ENCODE results near the gene C2CD4C. TPM values are rescaled to one million over a fixed set of nuclear protein-coding genes. Genes with fewer than 3 reads are reported as not detected.
A peak's percentile ranks its signal among the peaks of the same experiment; 100 is the strongest.

C2CD4C gene
- total RNA-seq, 4 donors from 2014 or later = 0.21 to 2.7 (median 1.5) TPM

DNA sequence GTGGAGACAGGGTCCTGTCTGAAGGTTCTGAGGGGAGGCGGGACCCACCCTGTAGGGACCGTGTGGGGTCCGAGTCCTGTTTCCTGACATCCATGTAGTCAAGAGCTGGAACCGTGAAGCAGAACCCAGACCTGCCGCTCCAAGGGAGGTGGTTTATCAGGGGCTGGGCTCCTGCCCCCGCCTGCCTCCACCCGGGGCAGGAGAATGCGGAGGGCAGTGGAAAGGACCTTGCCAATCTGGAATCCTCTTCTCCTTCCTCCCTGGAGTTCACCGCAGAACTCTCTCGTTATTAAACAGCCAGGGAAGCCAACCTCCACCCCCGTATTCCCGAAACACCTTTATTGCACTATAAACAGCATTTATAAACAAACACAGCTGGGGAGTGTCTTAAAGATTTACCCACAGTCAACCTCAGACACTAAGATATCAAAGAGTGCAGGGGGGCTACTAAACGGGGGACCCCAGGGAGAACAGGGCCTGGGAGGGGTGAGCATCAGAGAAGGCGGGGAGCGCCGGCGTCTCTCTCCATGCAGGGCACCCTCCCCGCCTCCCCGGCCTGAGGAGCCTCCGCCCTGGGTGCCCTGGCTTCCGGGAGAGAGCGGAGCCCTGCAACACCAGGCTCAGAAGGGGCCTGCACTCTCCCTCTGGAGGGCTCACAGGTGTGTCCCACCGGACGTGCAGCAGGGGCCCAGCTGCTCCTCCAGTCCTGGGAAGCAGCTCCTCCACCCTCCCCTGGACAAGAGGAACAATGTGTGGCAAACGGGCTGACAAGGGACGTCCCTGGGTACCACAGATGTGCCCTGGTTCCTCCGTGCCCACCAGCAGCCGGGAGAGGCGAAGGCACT, 3.6 kb downstream of the C2CD4C start:
- H3K4me1 ChIP-seq = peaks cover 0 to 32% (median 12%) of the 10 kb centered on the region in 4 donors
- DNase-seq (ENCODE audit: low spot score in 2 of 2) = no peak
- TF ChIP-seq EP300 (IDR thresholded peaks at IDR 0.05) (no peak), CTCF (IDR thresholded peaks at IDR 0.05) (no peak), POLR2A (IDR thresholded peaks at IDR 0.05) (no peak)
- 26 to 33% methylated on average over 25 to 29 of the region's 29 CpGs for WGBS, 2 donors
- peaks cover 0 to 81% of the 10 kb centered on the region in 2 donors for H3K27me3 ChIP-seq
- H3K27ac ChIP-seq = no peak overlapping the region
- no peak overlapping the region for H3K4me3 ChIP-seq
- no peaks in the 10 kb centered on the region for H3K36me3 ChIP-seq
- H3K9me3 ChIP-seq = no peaks in the 10 kb centered on the region

DNA sequence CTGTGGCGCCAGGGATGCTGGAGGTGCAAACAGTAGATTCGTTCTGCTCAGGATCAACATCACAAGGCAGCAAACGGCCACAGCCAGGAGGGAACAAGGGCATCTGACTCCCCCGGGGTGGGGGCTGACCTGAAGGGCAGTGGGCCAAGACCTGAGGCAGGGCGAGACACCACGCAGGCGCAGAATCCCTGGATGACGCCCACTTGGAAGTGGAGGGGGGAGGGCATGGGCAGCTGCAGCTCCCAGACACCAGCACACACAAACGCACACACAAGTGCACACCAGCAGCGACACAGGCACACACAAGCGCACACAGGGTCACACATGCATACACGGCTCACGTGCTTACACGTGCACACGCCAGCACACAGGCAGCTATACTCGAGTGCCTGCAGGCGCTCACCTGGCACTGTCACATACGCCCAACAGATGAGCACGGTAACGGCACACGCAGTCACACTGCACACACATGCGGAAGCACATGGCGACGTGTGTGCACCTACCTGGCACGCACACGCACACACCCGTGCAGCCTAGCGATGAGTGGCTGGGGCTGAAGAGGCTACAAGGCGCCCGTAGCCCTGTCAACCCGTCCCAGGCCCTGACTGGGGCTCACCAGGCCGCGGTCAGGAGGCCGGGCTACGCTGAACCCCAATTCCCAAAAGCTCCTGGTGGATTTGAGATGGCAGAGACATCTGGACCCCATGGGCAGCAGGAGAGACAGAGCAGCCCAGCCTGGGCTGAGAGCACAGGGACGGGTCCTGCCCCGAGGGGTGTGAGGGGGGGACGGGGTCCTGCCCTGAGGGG, 5.5 kb downstream of the C2CD4C start:
- H3K27me3 ChIP-seq = peaks cover 0 to 63% of the 10 kb centered on the region in 2 donors
- TF ChIP-seq POLR2A (IDR thresholded peaks at IDR 0.05) (no peak), EP300 (IDR thresholded peaks at IDR 0.05) (no peak), CTCF (IDR thresholded peaks at IDR 0.05) (no peak)
- H3K27ac ChIP-seq = no peak overlapping the region
- no peaks in the 10 kb centered on the region for H3K9me3 ChIP-seq
- peak in 1 of 2 donors; percentile 5 for DNase-seq (ENCODE audit: low spot score in 2 of 2)
- H3K4me1 ChIP-seq = peaks cover 0 to 14% (median 2%) of the 10 kb centered on the region in 4 donors
- no peaks in the 10 kb centered on the region for H3K36me3 ChIP-seq
- WGBS, 2 donors = 67 to 78% methylated on average over 33 to 35 of the region's 38 CpGs
- H3K4me3 ChIP-seq = no peak overlapping the region

- peaks cover 0 to 8% (median 0%) of the 10 kb centered on the region in 4 donors for H3K4me1 ChIP-seq
- peaks cover 0 to 56% of the 10 kb centered on the region in 2 donors for H3K27me3 ChIP-seq
- WGBS, 2 donors = 90 to 91% methylated on average over 11 of the region's 11 CpGs
- no peak overlapping the region for H3K27ac ChIP-seq
- peak in 1 of 2 donors; percentile 0 for DNase-seq (ENCODE audit: low spot score in 2 of 2)
- no peaks in the 10 kb centered on the region for H3K36me3 ChIP-seq
- TF ChIP-seq CTCF (IDR thresholded peaks at IDR 0.05) (no peak), EP300 (IDR thresholded peaks at IDR 0.05) (no peak), POLR2A (IDR thresholded peaks at IDR 0.05) (no peak)
- H3K9me3 ChIP-seq = no peaks in the 10 kb centered on the region
- no peak overlapping the region for H3K4me3 ChIP-seq
These were observed 6.2 kb downstream of the C2CD4C start for GRCh38 chr19:402786-403185.

DNA sequence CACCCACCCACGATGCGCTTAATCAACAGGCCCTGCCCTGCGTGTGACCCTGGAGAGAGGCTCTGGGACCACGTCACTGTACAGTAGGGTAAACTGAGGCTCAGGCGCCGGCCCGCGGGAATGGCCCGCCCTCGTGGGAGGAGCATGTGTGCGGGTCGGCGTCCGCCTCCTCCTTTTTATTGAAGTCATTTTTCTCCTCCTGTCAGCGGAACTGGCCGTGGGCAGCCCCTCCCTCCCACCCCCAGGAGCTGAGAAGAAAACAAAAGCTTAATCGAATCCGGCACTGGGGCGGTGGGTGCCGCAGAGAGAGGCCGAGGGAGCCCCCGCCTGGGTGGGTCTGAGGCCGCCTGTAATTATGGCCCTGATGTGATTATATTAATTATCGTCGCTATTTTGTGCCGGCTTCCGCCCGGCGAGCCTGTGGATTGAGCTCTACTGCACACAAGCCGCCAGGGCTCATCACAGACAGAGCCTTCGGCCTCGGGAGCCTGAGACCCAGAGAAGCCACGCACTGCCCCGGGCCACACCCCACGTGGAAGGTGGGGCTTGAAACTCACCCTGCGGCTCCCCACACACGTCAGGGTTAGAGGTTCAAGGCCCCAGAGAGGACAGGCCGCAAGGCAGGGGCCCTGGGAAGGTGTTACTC, 7.0 kb downstream of the C2CD4C start:
- Histone ChIP-seq H3K4me1 (peaks cover 0 to 8% (median 0%) of the 10 kb centered on the region in 4 donors), H3K9me3 (no peaks in the 10 kb centered on the region), H3K4me3 (peak overlapping the region in 1 of 4 donors; percentile 22), H3K27ac (no peak overlapping the region), H3K36me3 (no peaks in the 10 kb centered on the region), H3K27me3 (peaks cover 0 to 50% of the 10 kb centered on the region in 2 donors)
- 13 to 15% methylated on average over 25 to 38 of the region's 38 CpGs for WGBS, 2 donors
- DNase-seq (ENCODE audit: low spot score in 2 of 2) = peak in 1 of 2 donors; percentile 5
- TF ChIP-seq CTCF (IDR thresholded peaks at IDR 0.05) (no peak), POLR2A (IDR thresholded peaks at IDR 0.05) (no peak), EP300 (IDR thresholded peaks at IDR 0.05) (no peak)

All from tibial nerve (tissue), 4 donors.